NCI-H1694 (cell line): ENCODE measurements around the gene TMEM86B.
A peak's percentile ranks its signal among the peaks of the same experiment; 100 is the strongest.
"Not testable (repeated sequence)": the region's sequence is repeated elsewhere in the genome, so short reads cannot be mapped to it uniquely, and the experiment has no call there.

ENCODE experiments used
- DNase-seq: peaks from one replicate; lab custom pipeline; 2025; lab: John Stamatoyannopoulos, UW

The TMEM86B gene

DNA sequence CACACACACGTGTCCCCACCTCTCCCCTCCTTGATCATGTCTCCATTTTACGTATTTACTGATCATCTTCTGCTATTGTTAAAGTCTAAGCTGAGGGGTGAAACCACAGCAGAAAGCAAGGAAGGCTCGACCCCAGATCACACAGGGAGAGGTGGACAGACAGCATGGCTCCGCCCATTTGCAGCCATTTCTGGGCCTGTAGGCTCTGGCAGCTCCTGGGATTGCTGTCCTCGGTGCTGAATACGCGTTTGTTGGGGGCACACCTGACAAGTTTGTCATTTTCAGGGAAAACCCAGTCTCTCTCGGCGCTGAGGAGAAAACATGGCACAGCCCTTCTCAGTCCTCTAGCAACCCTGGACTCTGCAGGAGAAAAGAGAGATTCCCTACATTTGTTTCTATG is 8.0 kb downstream of the TMEM86B start:
- no peak for DNase-seq

DNA sequence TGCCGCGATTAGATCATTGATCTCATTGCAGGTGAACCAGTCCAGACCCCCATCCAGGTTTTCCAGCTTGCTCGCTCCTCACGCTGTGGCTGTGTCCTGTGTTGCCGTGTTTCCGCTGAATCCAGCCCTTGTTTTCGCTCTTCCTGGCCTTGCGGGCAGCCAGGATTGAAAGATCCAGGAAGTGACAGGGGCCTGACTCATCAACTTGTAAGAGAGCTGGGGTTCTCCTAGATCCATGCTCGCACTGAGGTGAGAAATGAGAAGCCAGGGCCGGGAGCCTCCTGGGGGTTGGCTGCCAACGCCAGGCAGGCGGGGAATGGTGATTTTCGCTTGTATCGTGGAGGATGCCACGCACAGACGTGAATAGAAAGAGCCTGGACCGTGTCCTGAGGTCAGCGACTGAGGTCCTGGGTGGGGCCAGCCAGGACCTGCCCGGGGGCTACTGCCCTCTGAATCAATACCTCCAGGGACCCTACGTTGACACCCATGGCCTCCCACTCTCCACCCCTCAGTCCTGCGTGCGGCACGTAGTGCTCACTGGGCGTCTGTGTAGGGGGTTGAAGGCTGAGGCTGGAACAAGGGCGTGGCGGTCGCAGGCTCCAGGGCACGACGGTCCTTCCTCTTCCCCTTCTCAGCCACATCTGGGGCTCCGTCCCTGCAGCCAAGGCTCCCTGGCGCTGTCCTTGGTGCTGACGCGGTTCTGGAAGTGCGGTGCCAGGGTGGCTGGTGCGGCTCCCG is 11.9 kb downstream of the TMEM86B start:
- peak; percentile 97 for DNase-seq

GRCh38 chr19:55213547-55213946 is 15.0 kb downstream of the TMEM86B start:
- no peak for DNase-seq

DNA sequence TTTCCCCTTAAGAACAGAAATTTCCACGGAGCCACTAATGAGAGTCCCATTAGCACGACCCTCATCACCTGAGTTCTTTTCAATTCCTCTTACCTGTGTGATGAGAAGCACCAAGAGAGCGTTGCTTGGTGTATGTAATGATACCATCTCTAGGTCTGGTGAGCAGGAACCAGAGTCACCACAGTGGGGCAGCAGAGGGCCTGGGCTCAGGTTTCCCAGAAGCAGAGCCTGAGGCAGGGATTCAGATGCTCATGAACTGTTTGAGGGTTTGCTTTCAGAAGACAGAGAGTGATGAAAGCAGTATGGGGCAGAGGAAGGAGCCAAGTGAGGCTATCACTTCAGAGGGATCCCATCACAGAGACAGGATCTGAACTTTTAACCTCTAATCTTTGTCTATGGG is 16.1 kb downstream of the TMEM86B start:
- DNase-seq, result peak; percentile 75

DNA sequence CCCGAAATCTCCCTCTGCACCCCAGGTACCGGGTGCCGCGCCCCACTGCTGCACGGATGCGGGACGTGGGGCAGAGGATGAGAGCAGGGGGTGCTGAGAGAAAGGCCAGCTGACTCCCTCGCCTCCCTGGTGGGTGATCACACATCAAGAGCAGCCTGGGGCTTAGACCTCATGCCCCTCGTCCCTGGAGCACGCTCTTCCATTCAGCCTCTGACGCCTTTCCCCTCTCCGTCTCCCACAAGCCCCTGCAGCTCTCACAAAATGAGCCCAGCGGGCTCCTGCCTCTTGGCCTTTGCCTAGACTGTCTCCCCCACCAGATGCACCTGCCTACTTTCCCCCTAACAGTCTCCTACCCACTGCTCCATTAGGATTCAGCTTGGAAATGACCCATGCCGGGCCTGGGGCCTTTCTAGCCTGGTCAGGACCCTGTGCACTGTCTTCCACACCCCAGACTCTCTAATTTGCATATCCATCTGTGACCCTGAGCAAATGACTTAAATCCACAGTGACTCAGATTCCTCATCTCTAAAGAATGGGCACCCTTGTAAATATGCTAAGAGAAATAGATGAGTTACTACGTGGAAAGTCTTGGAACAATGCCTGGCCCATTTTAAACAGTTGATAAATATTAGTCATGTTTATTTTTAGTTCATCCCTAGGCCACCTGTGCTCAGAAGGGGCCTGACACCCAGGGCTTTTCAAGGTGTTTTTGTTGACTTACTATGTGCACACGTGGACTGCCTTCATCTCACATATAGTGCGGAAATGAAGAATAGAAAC is 18.7 kb downstream of the TMEM86B start:
- no peak for DNase-seq

GRCh38 chr19:55208880-55209692 is 19.5 kb downstream of the TMEM86B start, which contains the start of gene PTPRH:
Gene PTPRH (minus strand): TSS chr19:55209501. CDS start chr19:55209433, 68 bp downstream.
- no peak for DNase-seq

- no peak for DNase-seq
Observed at GRCh38 chr19:55206664-55207500, 21.7 kb downstream of the TMEM86B start.

DNA sequence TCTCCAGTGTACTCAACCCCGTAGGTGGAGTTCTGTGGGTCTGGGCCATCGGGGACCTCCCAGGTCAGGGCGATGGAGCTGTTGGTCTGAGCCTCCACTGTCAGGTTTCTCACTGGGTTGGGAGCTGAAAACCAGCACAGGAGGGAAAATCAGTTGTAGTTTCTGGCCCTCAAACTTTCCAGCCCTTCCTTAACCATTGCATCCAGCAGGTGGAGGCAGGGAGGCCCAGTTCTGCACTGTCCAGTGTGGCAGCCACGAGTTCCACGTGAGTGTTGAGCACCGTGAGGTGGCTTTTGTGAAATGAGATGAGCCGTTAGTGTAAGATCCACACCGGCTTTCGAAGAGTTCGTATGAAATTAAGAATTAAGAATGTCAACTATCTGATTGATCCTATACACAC is 26.4 kb downstream of the TMEM86B start:
- DNase-seq, result not testable (repeated sequence)

GRCh38 chr19:55199620-55200204 is 28.9 kb downstream of the TMEM86B start:
- no peak for DNase-seq

DNA sequence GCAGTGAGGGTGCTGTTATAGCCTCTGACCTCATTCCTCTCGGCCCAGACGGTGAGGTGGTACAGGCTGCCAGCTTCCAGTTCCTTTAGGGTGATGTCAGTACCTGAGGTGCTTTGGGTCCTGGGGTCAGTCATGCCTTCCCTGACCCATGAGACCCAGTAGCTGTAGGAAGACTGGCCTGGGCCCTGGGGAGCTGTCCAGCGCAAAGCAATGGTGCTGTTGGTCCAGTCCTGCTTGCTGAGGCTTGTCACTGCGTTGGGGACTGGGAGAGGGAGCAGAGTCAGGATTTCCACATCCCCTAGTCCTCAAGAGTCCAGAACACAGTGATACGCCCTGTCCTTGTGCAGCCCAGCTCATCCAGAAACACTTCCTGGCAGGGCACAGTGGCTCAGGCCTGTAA is 29.9 kb downstream of the TMEM86B start:
- no peak for DNase-seq

GRCh38 chr19:55197528-55197927 is 31.0 kb downstream of the TMEM86B start:
- no peak for DNase-seq

DNA sequence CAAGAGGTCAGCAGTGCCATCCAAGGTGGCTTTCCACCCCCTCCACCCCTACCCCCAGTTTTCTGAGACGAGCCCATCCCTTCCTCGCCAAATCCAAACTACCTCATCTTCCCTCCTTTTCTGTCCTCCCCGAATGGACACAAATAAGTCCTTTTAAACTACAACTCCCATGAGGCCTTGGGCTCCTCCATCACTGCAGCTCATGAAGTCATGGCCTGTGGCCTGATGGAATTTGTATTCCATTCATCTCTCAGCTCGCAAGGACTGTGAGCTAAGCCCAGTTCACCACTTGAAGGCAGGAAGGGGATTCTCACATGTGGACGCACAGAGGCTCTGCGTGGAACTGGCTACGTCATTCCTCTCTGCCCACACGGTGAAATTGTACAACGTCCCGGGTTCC is 31.8 kb downstream of the TMEM86B start:
- DNase-seq, result no peak

GRCh38 chr19:55193481-55193880 is 35.1 kb downstream of the TMEM86B start:
- DNase-seq, result no peak

GRCh38 chr19:55189403-55189835 is 39.1 kb downstream of the TMEM86B start:
- no peak for DNase-seq

DNA sequence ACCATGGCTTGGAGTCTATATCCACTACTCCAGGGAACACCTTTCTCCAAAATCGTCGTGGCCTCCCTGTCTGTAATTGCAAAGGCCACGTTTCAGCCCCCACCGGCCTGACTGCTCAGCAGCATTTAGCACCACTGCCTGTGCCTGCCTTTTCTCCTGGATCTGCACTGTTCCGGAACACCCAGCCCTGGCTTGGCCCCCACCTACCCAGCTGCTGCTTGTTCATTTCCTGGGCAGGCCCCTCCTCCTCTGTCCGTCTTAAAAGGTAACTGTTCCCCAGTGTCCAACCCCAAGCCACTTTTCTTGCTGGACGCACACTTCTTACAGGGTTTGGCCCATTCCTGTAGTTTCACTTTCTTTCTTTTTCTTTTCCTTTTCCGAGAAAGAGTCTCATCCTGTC is 39.9 kb downstream of the TMEM86B start:
- DNase-seq, result no peak

GRCh38 chr19:55186080-55186479 is 42.5 kb downstream of the TMEM86B start:
- DNase-seq, result no peak

- DNase-seq, result no peak
Observed at GRCh38 chr19:55181740-55182139, 46.8 kb downstream of the TMEM86B start.

DNA sequence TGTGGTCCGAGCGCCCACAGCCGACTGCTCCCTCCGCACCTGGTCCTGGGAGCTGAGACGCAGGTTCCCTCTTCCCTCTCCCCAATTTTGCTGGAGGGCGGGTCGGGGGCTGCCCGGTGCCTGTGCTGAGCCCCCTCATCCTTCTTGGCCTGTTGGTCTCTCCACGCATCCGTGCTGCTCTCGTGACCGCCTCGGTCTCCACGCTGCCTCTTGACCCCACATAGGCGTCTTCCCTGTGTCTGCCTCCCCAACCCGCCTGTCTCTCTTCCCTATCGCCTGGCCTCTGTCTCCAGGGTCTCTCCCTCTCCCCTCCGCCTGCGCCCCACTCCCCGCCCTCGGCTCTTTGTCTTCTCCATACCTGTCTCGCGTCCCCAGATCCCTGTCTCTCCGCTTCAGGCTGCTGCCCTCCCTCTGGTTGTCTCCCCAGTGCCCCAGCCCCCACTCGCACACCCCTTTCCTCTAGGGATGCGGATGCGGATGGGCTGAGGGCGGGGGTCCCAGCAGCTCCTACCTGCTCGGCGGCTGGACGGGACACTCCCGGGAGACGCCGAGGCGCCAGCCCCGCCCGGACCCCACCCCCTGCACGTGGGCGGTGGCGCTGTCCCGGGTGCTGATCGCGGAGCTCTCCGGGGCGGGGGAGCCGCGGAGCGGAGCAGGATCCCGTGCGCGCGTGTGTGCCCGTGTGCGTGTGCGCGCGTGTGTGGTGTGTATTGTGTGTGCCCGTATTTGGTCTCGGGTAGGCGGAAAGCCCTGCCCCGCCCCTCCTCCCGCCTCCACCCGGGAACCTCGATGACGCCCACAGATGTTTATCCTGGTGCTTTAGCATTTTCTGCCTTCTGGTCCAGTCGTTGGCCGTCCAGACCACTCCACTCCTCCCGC is 48.7 kb downstream of the TMEM86B start, which contains the start of gene SYT5:
TSS of gene SYT5 (minus strand) at position 684 of the 879 bp plus-strand sequence. CDS start 1,248 bp downstream, outside the sequence.
- no peak for DNase-seq

DNA sequence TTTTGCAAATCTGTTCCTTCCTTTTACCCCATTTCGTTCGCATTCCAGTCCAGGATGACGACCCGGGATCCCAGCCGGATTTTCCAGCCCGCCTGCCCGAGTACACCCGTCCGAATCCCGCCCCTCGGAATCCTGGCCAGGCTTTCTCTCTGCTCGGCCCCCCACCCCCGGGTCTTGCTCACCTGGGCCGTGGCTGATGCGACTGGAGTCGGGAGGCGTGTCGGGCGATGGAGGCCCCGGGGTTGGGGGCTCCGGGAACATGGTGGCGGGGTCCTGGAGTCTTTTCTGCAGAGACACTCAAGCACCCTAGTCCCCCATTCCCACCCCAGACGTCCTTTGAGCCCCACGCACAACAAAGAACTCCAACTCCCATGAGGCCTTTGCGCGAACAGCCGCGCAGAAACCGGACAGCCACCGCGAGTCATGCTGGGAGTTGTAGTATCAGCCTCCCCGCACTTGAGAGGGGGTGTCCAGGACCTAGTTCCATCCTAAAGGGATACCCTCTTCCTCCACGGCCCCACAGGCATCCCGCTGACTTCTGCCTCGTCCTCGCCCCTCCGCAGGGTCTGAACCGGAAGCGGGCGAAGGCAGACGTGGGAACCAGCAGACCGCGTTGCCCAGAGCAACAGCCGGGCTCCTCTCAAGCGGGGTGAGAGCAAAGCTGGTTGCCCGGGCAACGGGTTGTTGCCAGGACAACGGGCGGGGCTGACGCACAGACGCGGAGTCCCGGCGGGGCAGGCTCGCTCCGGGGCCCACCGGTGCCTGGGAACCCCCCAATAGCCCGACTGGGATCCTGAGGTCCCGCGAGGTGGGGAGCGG is 49.6 kb downstream of the TMEM86B start:
- DNase-seq, result peak; percentile 88
